KOPT-K1 (cell line): Measurements from ENCODE around the gene TAGLN3.
"Not testable (repeated sequence)": the region's sequence is repeated elsewhere in the genome, so short reads cannot be mapped to it uniquely, and the experiment has no call there.

Source experiments
- H3K27ac ChIP-seq: fragments of 200-600 bp; sonication (generic); 2 replicates; pipeline ENCODE4 v1.5.1; 2016; ENCODE audit warnings: antibody characterized with exemption, mild to moderate bottlenecking, low read depth, low read length; ENCODE audit not compliant: poor library complexity, severe bottlenecking
- H3K36me3 ChIP-seq: fragments of 200-600 bp; sonication (generic); 2 replicates; pipeline ENCODE4 v1.5.1; 2017; ENCODE audit warnings: antibody characterized with exemption, mild to moderate bottlenecking, low read length, moderate library complexity; ENCODE audit not compliant: insufficient read depth
- H3K9me3 ChIP-seq: fragments of 200-600 bp; sonication (generic); 2 replicates; pipeline ENCODE4 v1.5.1; 2017; ENCODE audit warnings: antibody characterized with exemption, low read length, mild to moderate bottlenecking; ENCODE audit not compliant: insufficient read depth, poor library complexity, severe bottlenecking

Gene TAGLN3

GRCh38 chr3:112013058-112013783 is 14.5 kb downstream of the TAGLN3 start:
- Histone ChIP-seq H3K36me3 (no peaks in the 10 kb centered on the region), H3K9me3 (no peaks in the 10 kb centered on the region), H3K27ac (no peak overlapping the region)

GRCh38 chr3:112013784-112014143 is 15.0 kb downstream of the TAGLN3 start:
- H3K9me3 ChIP-seq: no peaks in the 10 kb centered on the region
- H3K27ac ChIP-seq: no peak overlapping the region
- no peaks in the 10 kb centered on the region for H3K36me3 ChIP-seq

DNA sequence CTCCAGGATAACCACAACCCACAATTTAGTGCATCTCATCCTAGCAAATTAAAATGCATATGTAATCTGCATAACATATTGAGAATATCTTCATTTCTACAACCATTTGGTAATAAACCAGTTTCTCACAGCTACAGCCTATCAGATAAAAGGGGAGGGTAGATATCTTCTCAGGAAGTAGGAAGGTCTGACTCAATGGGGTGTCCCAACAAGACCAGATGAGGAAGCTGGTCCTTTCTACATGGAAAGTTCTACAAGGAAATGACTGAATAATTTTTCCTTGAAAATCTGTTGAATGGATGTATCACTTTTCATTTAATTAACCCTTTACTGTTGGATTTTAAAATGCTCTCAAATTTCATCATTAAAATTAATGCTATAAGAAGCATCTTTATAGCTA is 18.4 kb downstream of the TAGLN3 start:
- no peak overlapping the region for H3K27ac ChIP-seq

DNA sequence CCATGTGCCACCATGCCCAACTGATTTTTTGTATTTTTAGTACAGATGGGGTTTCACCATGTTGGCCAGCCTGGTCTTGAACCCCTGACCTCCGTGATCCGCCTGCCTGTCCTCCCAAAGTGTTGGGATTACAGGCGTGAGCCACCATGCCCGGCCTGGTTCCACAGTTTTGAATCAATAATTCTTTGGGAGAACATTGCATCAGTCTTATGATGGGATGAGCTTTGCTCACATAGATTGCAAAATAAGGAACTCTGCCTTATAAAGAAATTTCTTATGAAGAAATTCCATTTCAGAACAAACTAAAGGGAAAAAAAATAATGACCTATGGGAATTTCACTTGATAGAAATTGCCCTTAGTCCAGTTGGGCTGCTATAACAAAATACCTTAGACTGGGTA is 20.0 kb downstream of the TAGLN3 start:
- no peaks in the 10 kb centered on the region for H3K36me3 ChIP-seq
- no peak overlapping the region for H3K27ac ChIP-seq
- no peaks in the 10 kb centered on the region for H3K9me3 ChIP-seq

More for the DNA sequence above, 18.4 kb downstream of the TAGLN3 start:
- Histone ChIP-seq H3K36me3 (no peaks in the 10 kb centered on the region), H3K9me3 (no peaks in the 10 kb centered on the region)

DNA sequence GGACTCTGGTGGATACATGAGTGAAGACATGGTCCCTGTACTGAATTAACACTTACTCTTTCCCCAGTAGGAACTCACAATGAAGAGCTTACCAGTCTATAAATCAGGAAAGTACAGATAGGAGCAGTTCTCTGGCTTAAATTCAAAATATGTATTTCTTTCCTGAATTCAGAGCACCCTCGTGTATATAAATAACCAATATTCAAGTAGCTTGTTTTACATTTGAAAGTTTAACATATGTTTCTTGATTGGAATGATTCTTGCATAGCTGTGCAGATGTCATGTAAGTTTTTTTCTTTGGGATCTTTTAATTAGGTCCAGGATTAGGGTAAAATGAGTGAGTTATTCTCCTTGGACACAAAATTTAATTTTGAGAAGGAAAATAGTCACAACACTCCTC is 21.0 kb downstream of the TAGLN3 start:
- Histone ChIP-seq H3K9me3 (no peaks in the 10 kb centered on the region), H3K36me3 (no peaks in the 10 kb centered on the region), H3K27ac (no peak overlapping the region)

DNA sequence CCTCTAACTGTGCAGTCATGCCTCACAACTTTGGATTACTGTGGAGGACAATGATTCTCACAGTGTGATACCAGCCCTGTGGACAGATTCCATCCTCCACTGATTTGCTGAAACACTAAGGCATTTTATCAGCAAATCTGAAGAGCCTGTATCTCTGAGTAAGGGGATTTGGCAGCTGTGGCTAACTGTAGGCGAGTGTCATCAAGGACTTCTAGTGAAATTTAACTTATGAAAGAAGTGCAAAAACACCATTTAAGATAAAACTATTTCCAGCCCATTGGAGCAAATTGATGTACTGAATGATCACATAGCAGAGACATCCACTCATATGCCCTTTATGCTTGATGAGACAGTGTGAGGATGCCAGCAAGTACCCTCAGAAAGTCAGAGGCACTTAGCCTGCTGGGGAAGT is 22.0 kb downstream of the TAGLN3 start:
- Histone ChIP-seq H3K9me3 (no peaks in the 10 kb centered on the region), H3K27ac (no peak overlapping the region), H3K36me3 (no peaks in the 10 kb centered on the region)

DNA sequence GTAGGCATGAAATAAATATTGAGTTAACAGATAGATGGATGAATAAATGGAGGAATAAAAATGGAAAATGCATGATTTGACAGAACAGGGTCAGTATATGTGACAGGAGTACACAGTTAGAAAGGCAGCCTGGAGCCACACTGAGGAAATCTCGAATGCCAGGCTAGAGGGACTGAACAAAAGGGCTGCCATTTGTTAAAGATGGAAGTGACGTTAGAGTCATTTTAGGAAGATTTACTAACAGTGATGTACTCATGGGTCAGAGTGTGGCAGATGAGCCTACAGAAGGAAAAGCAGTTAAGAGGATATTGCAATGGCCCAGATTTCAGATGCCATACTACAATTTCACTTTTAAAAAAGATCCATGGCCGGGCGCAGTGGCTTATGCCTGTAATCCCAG is 28.4 kb downstream of the TAGLN3 start:
- Histone ChIP-seq H3K27ac (no peak overlapping the region), H3K9me3 (no peaks in the 10 kb centered on the region), H3K36me3 (no peaks in the 10 kb centered on the region)

GRCh38 chr3:112027826-112028225 is 29.1 kb downstream of the TAGLN3 start:
- no peak overlapping the region for H3K27ac ChIP-seq
- H3K9me3 ChIP-seq: no peaks in the 10 kb centered on the region
- H3K36me3 ChIP-seq: no peaks in the 10 kb centered on the region

- Histone ChIP-seq H3K9me3 (no peaks in the 10 kb centered on the region), H3K36me3 (no peaks in the 10 kb centered on the region), H3K27ac (no peak overlapping the region)
Measured at GRCh38 chr3:112030901-112031300, 32.2 kb downstream of the TAGLN3 start.

DNA sequence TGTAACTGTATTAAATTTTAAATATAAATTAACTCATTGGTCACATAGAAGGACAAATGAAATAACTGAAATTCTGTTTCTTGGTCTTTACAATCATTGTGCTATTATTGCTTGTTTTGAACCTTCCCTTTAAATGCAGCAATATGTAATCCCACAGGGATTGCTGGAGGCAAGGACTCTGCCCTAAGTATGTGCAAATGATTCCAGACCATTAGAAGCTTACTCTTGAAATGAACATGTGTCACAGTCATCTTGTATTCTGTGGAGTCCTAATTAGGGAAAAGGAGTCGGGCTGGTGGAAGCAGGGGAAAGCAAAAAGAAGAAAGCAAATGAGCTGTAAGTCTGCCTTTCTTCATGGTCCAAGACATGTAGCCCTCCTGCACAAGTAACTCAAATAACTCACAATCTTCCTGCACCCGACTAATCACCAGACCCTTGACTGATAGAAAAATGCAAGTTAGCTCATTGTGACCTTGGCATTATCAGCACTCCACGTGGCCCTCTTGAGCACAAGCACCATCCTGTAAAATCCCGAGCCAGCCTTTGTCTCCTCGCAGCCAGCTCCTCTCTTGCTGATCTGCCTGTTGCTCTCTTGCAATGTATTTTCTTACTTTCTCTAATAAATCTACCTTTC is 33.5 kb downstream of the TAGLN3 start:
- Histone ChIP-seq H3K27ac (no peak overlapping the region), H3K36me3 (no peaks in the 10 kb centered on the region), H3K9me3 (no peaks in the 10 kb centered on the region)

DNA sequence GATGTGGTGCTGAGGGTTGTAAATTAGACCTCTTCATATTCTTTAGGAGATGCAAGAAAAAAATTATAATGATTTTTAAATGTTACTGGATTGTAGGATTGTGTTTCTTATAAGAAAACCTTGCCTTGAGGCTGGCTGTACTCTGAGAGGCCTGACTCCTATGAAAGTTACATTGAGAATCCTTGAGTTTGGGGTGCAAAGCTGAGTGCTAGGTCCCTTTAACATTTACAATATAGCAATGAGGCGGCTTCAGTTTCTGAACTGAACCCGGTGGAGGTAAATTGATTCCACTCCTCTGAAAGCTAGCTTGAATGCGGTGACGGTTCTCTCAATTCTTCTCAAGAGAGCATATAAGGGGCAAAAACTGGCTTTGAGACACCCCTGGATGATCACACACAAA is 35.7 kb downstream of the TAGLN3 start, which contains the start of gene TMPRSS7:
Gene TMPRSS7, plus strand, starts transcription at position 301 of the 400 bp plus-strand sequence. CDS start 110 bp downstream, outside the sequence.
- Histone ChIP-seq H3K36me3 (no peaks in the 10 kb centered on the region), H3K9me3 (no peaks in the 10 kb centered on the region), H3K27ac (no peak within 1 kb of the TSS)

GRCh38 chr3:112035241-112035640 is 36.5 kb downstream of the TAGLN3 start:
- Histone ChIP-seq H3K36me3 (no peaks in the 10 kb centered on the region), H3K27ac (no peak overlapping the region), H3K9me3 (no peaks in the 10 kb centered on the region)

GRCh38 chr3:112037194-112037593 is 38.5 kb downstream of the TAGLN3 start:
- H3K27ac ChIP-seq, H3K36me3 ChIP-seq, H3K9me3 ChIP-seq: not testable (repeated sequence)

DNA sequence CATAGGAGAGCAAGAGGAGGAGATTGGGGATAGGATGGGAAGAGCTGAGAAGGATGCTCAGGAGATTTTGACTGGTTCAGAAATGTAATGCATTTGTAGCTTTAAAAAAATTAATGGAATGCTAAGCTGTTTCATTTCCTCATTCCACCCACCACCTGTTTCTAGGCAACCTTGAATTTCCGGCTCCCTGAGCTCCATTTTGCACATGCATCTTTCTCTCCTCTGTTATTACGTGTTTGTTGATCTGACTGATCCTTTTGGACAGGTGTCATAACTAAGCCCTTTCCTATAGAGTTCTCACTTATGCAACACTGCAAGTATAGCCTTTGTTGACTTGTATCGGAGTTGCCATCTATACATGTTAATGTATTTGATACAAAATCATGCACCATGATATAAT is 40.1 kb downstream of the TAGLN3 start:
- Histone ChIP-seq H3K27ac (no peak overlapping the region), H3K36me3 (no peaks in the 10 kb centered on the region), H3K9me3 (no peaks in the 10 kb centered on the region)

- Histone ChIP-seq H3K27ac (no peak overlapping the region), H3K9me3 (no peaks in the 10 kb centered on the region), H3K36me3 (no peaks in the 10 kb centered on the region)
Measured at GRCh38 chr3:112041321-112041720, 42.6 kb downstream of the TAGLN3 start.

- no peak overlapping the region for H3K27ac ChIP-seq
- H3K9me3 ChIP-seq: no peaks in the 10 kb centered on the region
- H3K36me3 ChIP-seq: no peaks in the 10 kb centered on the region
Measured at GRCh38 chr3:112042842-112043280, 44.1 kb downstream of the TAGLN3 start.
